H9 (cell line): ENCODE results near the gene NGRN. TPM values are rescaled to one million over a fixed set of nuclear protein-coding genes. Genes with fewer than 3 reads are reported as not detected.

Experiments
- DNase-seq: peaks from one replicate; pipeline ENCODE4 v3.0.0-alpha.2; 2017
- H2AFZ ChIP-seq: one replicate; pipeline ENCODE4 v1.6.1; 2013; ENCODE audit warnings: mild to moderate bottlenecking, low read length, control low read depth, moderate library complexity
- H2AK5ac ChIP-seq: 2 replicates; pipeline ENCODE4 v1.6.1; 2013; ENCODE audit warnings: low read length, control low read depth, mixed read lengths; ENCODE audit not compliant: insufficient read length
- H2BK120ac ChIP-seq: one replicate; pipeline ENCODE4 v1.6.1; 2013; ENCODE audit warnings: low read depth, mild to moderate bottlenecking, low read length, control low read depth, inconsistent platforms; ENCODE audit not compliant: poor library complexity, severe bottlenecking
- H2BK12ac ChIP-seq: 2 replicates; pipeline ENCODE4 v1.6.1; 2013; ENCODE audit warnings: low read length, control low read depth, mixed read lengths, low read depth; ENCODE audit not compliant: insufficient read length
- H2BK15ac ChIP-seq: 2 replicates; pipeline ENCODE4 v1.6.1; 2013; ENCODE audit warnings: low read depth, low read length, control low read depth
- H2BK20ac ChIP-seq: one replicate; pipeline ENCODE4 v1.6.1; 2013; ENCODE audit warnings: low read depth, mild to moderate bottlenecking, low read length, control low read depth, inconsistent platforms; ENCODE audit not compliant: poor library complexity, severe bottlenecking
- H2BK5ac ChIP-seq: 2 replicates; pipeline ENCODE4 v1.6.1; 2013; ENCODE audit warnings: low read length, control low read depth, mixed read lengths; ENCODE audit not compliant: insufficient read length
- H3K14ac ChIP-seq: 2 replicates; pipeline ENCODE4 v1.6.1; 2013; ENCODE audit warnings: low read length, control low read depth; ENCODE audit not compliant: insufficient read depth
- H3K18ac ChIP-seq: 2 replicates; pipeline ENCODE4 v1.6.1; 2013; ENCODE audit warnings: low read depth, mild to moderate bottlenecking, mixed read lengths, low read length, control low read depth; ENCODE audit not compliant: insufficient read length
- H3K23ac ChIP-seq: 2 replicates; pipeline ENCODE4 v1.6.1; 2013; ENCODE audit warnings: low read length, control low read depth, mixed read lengths, low read depth; ENCODE audit not compliant: insufficient read length
- H3K23me2 ChIP-seq: 2 replicates; pipeline ENCODE4 v1.6.1; 2013; ENCODE audit warnings: low read depth, mild to moderate bottlenecking, mixed read lengths, low read length, control low read depth; ENCODE audit not compliant: insufficient read length, poor library complexity, severe bottlenecking
- H3K27ac ChIP-seq: 2 replicates; pipeline ENCODE4 v1.5.1; 2013; ENCODE audit warnings: low read length, control low read depth, mixed read lengths, low read depth; ENCODE audit not compliant: insufficient read length
- H3K27me3 ChIP-seq: 2 replicates; pipeline ENCODE4 v1.6.1; 2013; ENCODE audit warnings: low read length, control low read depth, inconsistent platforms; ENCODE audit not compliant: insufficient read depth
- H3K4ac ChIP-seq: 2 replicates; pipeline ENCODE4 v1.6.1; 2013; ENCODE audit warnings: low read depth, mild to moderate bottlenecking, control low read depth, inconsistent platforms, low read length, moderate library complexity
- H3K4me1 ChIP-seq: 2 replicates; pipeline ENCODE4 v1.6.1; 2013; ENCODE audit warnings: low read length, control low read depth, inconsistent platforms; ENCODE audit not compliant: insufficient read depth
- H3K4me2 ChIP-seq: 2 replicates; pipeline ENCODE4 v1.6.1; 2013; ENCODE audit warnings: low read length, control low read depth, mixed read lengths; ENCODE audit not compliant: insufficient read length, insufficient read depth
- H3K56ac ChIP-seq: 2 replicates; pipeline ENCODE4 v1.6.1; 2013; ENCODE audit warnings: low read depth, mild to moderate bottlenecking, mixed read lengths, low read length, control low read depth; ENCODE audit not compliant: insufficient read length
- H3K79me1 ChIP-seq: 2 replicates; pipeline ENCODE4 v1.6.1; 2013; ENCODE audit warnings: low read depth, mild to moderate bottlenecking, moderate library complexity, low read length, control low read depth, inconsistent platforms; ENCODE audit not compliant: insufficient read depth, poor library complexity, severe bottlenecking
- H3K79me2 ChIP-seq: 2 replicates; pipeline ENCODE4 v1.6.1; 2013; ENCODE audit warnings: low read length, control low read depth, inconsistent platforms; ENCODE audit not compliant: insufficient read depth
- H3K9ac ChIP-seq: 2 replicates; pipeline ENCODE4 v1.6.1; 2013; ENCODE audit warnings: low read length, control low read depth, mixed read lengths; ENCODE audit not compliant: insufficient read length; ENCODE audit errors: extremely low read depth
- H3K9me3 ChIP-seq: one replicate; pipeline ENCODE4 v1.6.1; 2013; ENCODE audit warnings: low read depth, low read length, inconsistent platforms; ENCODE audit not compliant: control insufficient read depth
- H3T11ph ChIP-seq: one replicate; pipeline ENCODE4 v1.6.1; 2013; ENCODE audit warnings: mild to moderate bottlenecking, low read length, control low read depth, inconsistent platforms
- H4K20me1 ChIP-seq: one replicate; pipeline ENCODE4 v1.6.1; 2013; ENCODE audit not compliant: control insufficient read depth, insufficient read length, insufficient read depth
- H4K5ac ChIP-seq: 2 replicates; pipeline ENCODE4 v1.6.1; 2013; ENCODE audit warnings: low read depth, mild to moderate bottlenecking, mixed read lengths, low read length, control low read depth; ENCODE audit not compliant: insufficient read length
- H4K8ac ChIP-seq: replicated peaks from 2 replicates; pipeline ENCODE4 v1.6.1; 2013; ENCODE audit warnings: low read length, control low read depth, mixed read lengths, low read depth; ENCODE audit not compliant: insufficient read length
- H4K91ac ChIP-seq: 2 replicates; pipeline ENCODE4 v1.6.1; 2013; ENCODE audit warnings: low read depth, mild to moderate bottlenecking, moderate library complexity, mixed read lengths, low read length, control low read depth; ENCODE audit not compliant: insufficient read length
- H3K27ac Mint-ChIP-seq, 3 experiments: 2 replicates in 2 of 3; 3 replicates in 1 of 3; pipeline ENCODE4 v1.8.0; 2020 to 2021; ENCODE audit warnings: mixed read lengths in 3 of 3, mild to moderate bottlenecking in 1 of 3, moderate library complexity in 1 of 3
- H3K27me3 Mint-ChIP-seq: 2 replicates; pipeline ENCODE4 v1.8.0; 2021; ENCODE audit warnings: low read depth, mild to moderate bottlenecking, moderate library complexity, mixed read lengths
- H3K36me3 Mint-ChIP-seq, 3 experiments: 2 replicates in 2 of 3; 3 replicates in 1 of 3; pipeline ENCODE4 v1.8.0; 2020 to 2021; ENCODE audit warnings: low read depth in 3 of 3, mixed read lengths in 3 of 3; ENCODE audit not compliant: insufficient read depth in 1 of 3
- H3K4me1 Mint-ChIP-seq, 2 experiments: 2 replicates each; pipeline ENCODE4 v1.8.0; 2020; ENCODE audit warnings: mixed read lengths in 2 of 2
- H3K4me3 Mint-ChIP-seq, 2 experiments: 2 replicates in 1 of 2; 3 replicates in 1 of 2; pipeline ENCODE4 v1.8.0; 2020 to 2021; ENCODE audit warnings: mild to moderate bottlenecking in 2 of 2, mixed read lengths in 2 of 2, moderate library complexity in 1 of 2
- H3K9me3 Mint-ChIP-seq, 2 experiments: 2 replicates in 1 of 2; 3 replicates in 1 of 2; pipeline ENCODE4 v1.8.0; 2020; ENCODE audit warnings: mild to moderate bottlenecking in 2 of 2, mixed read lengths in 2 of 2, moderate library complexity in 1 of 2
- CTCF ChIP-seq: fragments of 200-600 bp; sonication (generic); conservative IDR thresholded peaks from 3 replicates; pipeline ENCODE4 v1.8.0; 2021; ENCODE audit warnings: antibody characterized with exemption, mild to moderate bottlenecking
- WGBS: extraction: QIAGEN DNeasy Blood & Tissue Kit; methylation state at CpG from one replicate; pipeline ENCODE4 v1.1.7; 2013; ENCODE audit warnings: missing lambda C conversion rate, low lambda C conversion rate, mixed read lengths; ENCODE audit not compliant: insufficient read length; ENCODE audit errors: extremely low coverage; 5-methylcytosine and 5-hydroxymethylcytosine counted together
- total RNA-seq: library from RNA; stranded (reverse); gene quantifications from 2 replicates; pipeline ENCODE4 v1.2.1, GENCODE V29; 2021

NGRN gene
- total RNA-seq, 1 experiment from 2014 or later = 79.2 TPM

- Histone ChIP-seq H3K23me2 (peaks cover 12% of the 10 kb centered on the region), H4K91ac (no peak overlapping the region), H3K14ac (no peak overlapping the region), H3K27me3 (no peaks in the 10 kb centered on the region), H3K56ac (no peak overlapping the region), H2BK5ac (no peak overlapping the region), H3K4me1 (no peaks in the 10 kb centered on the region; the same call in 1 of the 2 replicates), H2AK5ac (no peak overlapping the region), H2BK20ac (no peak overlapping the region), H2BK120ac (no peak overlapping the region), H3K18ac (no peak overlapping the region), H2AFZ (no peak overlapping the region), H4K5ac (no peak overlapping the region), H3K27ac (no peak overlapping the region), H3K4ac (no peak overlapping the region), H2BK15ac (no peak overlapping the region), H3K9me3 (no peaks in the 10 kb centered on the region), H3T11ph (no peak overlapping the region), H3K4me2 (no peak overlapping the region), H4K20me1 (no peaks in the 10 kb centered on the region), H3K9ac (no peak overlapping the region), H4K8ac (no peak overlapping the region), H3K79me1 (no peaks in the 10 kb centered on the region), H3K23ac (no peak overlapping the region), H2BK12ac (no peak overlapping the region), H3K79me2 (no peaks in the 10 kb centered on the region)
- Mint-ChIP-seq H3K4me1 (peaks cover 15 to 16% of the 10 kb centered on the region in 2 experiments), H3K9me3 (no peaks in the 10 kb centered on the region), H3K4me3 (no peak overlapping the region), H3K27ac (no peak overlapping the region; a peak in 1 of 7 replicates), H3K27me3 (peaks cover 1% of the 10 kb centered on the region; the same call in 1 of the 2 replicates), H3K36me3 (peaks cover 18 to 50% (median 37%) of the 10 kb centered on the region in 3 experiments)
- no CpG with 5 or more reads among the region's 12 CpGs for WGBS
- TF ChIP-seq CTCF = no peak
- DNase-seq = no peak
These were observed 35.4 kb upstream of the NGRN start for GRCh38 chr15:90230071-90230494.
